H1 (cell line): Measurements from ENCODE around the gene FSTL4. TPM values are rescaled to one million over a fixed set of nuclear protein-coding genes. Genes with fewer than 3 reads are reported as not detected.

Experiments used
- EZH2 ChIP-seq: fragments of 200-600 bp; sonication (generic); IDR thresholded peaks from 2 replicates; pipeline ENCODE4 v1.7.1; 2012; ENCODE audit warnings: low read depth, mild to moderate bottlenecking, moderate library complexity, low read length, inconsistent platforms; ENCODE audit not compliant: severe bottlenecking
- MAFK ChIP-seq: IDR thresholded peaks from 2 replicates; pipeline ENCODE4 v1.6.1; 2012; ENCODE audit warnings: low read depth, mild to moderate bottlenecking, improper control_type of control experiment, low read length
- SAP30 ChIP-seq: fragments of 300-600 bp; sonication (generic); IDR thresholded peaks from 2 replicates; pipeline ENCODE4 v1.7.1; 2012; ENCODE audit warnings: low read length, moderate library complexity, mild to moderate bottlenecking, inconsistent platforms; ENCODE audit not compliant: insufficient read depth, insufficient replicate concordance
- SP2 ChIP-seq: IDR thresholded peaks from 2 replicates; pipeline ENCODE4 v1.6.1; 2012; ENCODE audit warnings: mild to moderate bottlenecking, low read length, inconsistent platforms
- polyA plus RNA-seq, 7 experiments: library from polyadenylated mRNA; depleted of rRNA in 3 of 7; stranded (reverse) in 5 of 7; unstranded in 2 of 7; fragments of >200 nt in 5 of 7; fragments of 200-250 nt in 2 of 7; gene quantifications; 1 replicate in 5 of 7; 2 replicates in 1 of 7; 4 replicates in 1 of 7; pipeline versions ENCODE4 v1.2.1 to v1.2.3, GENCODE V29; 2011 to 2013; ENCODE audit warnings: missing spikeins in 2 of 7, mixed read lengths in 2 of 7
- total RNA-seq: library from RNA; stranded (reverse); fragmentation: NEBNext Ultra II Directional; extraction: Animal tissue kit (Norgen Biotek cat#: 25700); gene quantifications from 2 replicates; pipeline ENCODE4 v1.2.1, GENCODE V29; 2021

Gene FSTL4
- total and polyA plus RNA-seq, 2 of the 8 experiments (the other 6 are each of a cell fraction or from before 2014, with no cell fraction given), result 3.1 to 4.1 TPM

GRCh38 chr5:133340002-133340755 lies 272.2 kb downstream of the FSTL4 start (continued):
- TF ChIP-seq EZH2 (no peak), MAFK (no peak), SAP30 (no peak), SP2 (no peak)
